ENCODE results near the gene INF2. TPM values are rescaled to one million over a fixed set of nuclear protein-coding genes. Genes with fewer than 3 reads are reported as not detected.

Gene INF2
- total RNA-seq, 5 donors from 2014 or later (not counting 1 experiment from before 2014, with no cell fraction given): 72.7 to 128 (median 83.7) TPM

DNA sequence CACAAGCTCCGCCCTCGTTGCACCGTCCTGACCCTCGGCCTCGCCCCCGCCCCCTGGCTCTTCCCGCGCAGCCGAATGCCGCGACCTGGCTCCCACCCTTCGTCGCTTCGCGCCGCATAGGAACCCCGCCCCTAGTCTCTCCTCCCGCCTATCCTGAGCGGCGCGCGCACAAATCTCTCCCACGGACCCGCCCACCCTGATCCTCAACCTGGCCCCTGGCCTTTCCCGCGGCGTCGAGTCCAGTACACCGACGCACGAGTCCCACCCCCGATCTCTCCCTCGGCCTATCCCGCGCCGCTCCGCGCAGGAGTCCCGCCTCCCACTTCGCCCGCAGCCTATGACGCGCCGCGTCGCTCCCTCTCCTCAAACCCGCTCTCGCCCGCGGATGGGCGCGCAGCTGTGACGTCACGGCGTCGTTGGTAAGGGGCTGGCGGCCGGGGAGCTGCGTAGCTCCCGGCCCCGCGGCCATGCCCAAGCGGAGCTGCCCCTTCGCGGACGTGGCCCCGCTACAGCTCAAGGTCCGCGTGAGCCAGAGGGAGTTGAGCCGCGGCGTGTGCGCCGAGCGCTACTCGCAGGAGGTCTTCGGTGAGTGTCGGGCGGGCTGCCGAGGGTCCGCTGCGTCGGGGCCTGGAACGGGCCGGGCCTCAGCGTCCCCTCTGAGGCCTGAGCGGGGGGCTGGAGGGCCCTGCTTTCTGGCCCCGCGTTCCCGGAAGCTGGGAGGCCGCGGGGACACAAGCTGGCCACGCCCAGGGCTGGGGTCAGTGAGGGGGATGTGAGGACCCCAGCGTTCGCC lies 63.5 kb downstream of the INF2 start, which contains the start of gene SIVA1:
Gene SIVA1, plus strand, starts transcription at position 413 of the 793 bp plus-strand sequence. Its CDS starts 55 bp downstream, at position 468.
- Histone ChIP-seq H3K4me1 (ENCODE audit: control insufficient read depth in 1 of 2, extremely low read depth in 1 of 2, insufficient read depth in 2 of 2, low read length in 2 of 2) (peaks cover 10 to 49% of the 10 kb centered on the region in 2 experiments), H3K27me3 (replicated peaks in 1 of 2; ENCODE audit: control insufficient read depth in 2 of 2, extremely low read depth in 1 of 2, insufficient read depth in 2 of 2, low read length in 1 of 2) (peaks cover 0 to 7% of the 10 kb centered on the region in 2 experiments), H3K9me3 (no peaks in the 10 kb centered on the region), H3K36me3 (ENCODE audit: control insufficient read depth in 2 of 2, extremely low read depth in 1 of 2, insufficient read depth in 1 of 2, low read length in 1 of 2) (peaks cover 0 to 27% of the 10 kb centered on the region in 2 donors), H3K27ac (ENCODE audit: low read length) (peak within 1 kb of the TSS; percentile 70), H3K4me3 (ENCODE audit: control insufficient read depth in 1 of 2, extremely low read depth in 1 of 2, low read length in 1 of 2) (peak within 1 kb of the TSS; percentile 76 to 86)
- peaks cover 39 to 45% (median 40%) of the 10 kb centered on the region in 3 donors for H3K4me1 Mint-ChIP-seq
- peak; percentile 89 to 92 (median 92) for ATAC-seq (replicated peaks in 1 of 4)
- under 1% methylated on average over 94 of the region's 95 CpGs for WGBS (ENCODE audit: insufficient coverage)
- ChIA-PET CTCF (interaction anchor here (0.6 to 1.7 kb wide), 11 partner anchors 10 to 618 kb away, joined by 3 to 11 read pairs (median 4); partner anchors contain the start of gene ADSS1 (in 1 of the 2)), POLR2A (interaction anchor here (0.8 to 1.3 kb wide), 2 partner anchors 11 to 17 kb away, joined by 3 to 4 read pairs; no protein-coding TSS in a partner anchor)
- H3K36me3 Mint-ChIP-seq: peaks cover 10% of the 10 kb centered on the region
- H3K4me3 Mint-ChIP-seq: peak within 1 kb of the TSS; percentile 88 to 93 (median 90)
- DNase-seq: peak; percentile 97 to 100 (median 99)
- peak within 1 kb of the TSS; percentile 84 to 93 for H3K27ac Mint-ChIP-seq
- H3K27me3 Mint-ChIP-seq: no peaks in the 10 kb centered on the region
- H3K9me3 Mint-ChIP-seq: no peaks in the 10 kb centered on the region

GRCh38 chr14:104753528-104754212 lies 64.3 kb downstream of the INF2 start:
- peaks cover 0 to 7% of the 10 kb centered on the region in 2 experiments for H3K27me3 ChIP-seq (replicated peaks in 1 of 2; ENCODE audit: control insufficient read depth in 2 of 2, extremely low read depth in 1 of 2, insufficient read depth in 2 of 2, low read length in 1 of 2)
- peaks cover 40 to 45% (median 43%) of the 10 kb centered on the region in 3 donors for H3K4me1 Mint-ChIP-seq
- CTCF ChIA-PET: interaction anchor here in 1 of 2 donors (0.6 to 1.7 kb wide), 6 partner anchors 13 to 617 kb away, joined by 3 to 11 read pairs (median 4); no protein-coding TSS in a partner anchor
- H3K4me3 ChIP-seq (ENCODE audit: control insufficient read depth in 1 of 2, extremely low read depth in 1 of 2, low read length in 1 of 2): peak overlapping the region; percentile 76 to 86
- WGBS (ENCODE audit: insufficient coverage): 4% methylated on average over 24 of the region's 30 CpGs
- H3K27ac Mint-ChIP-seq: peak overlapping the region; percentile 57 to 90
- peak overlapping the region; percentile 88 to 93 (median 90) for H3K4me3 Mint-ChIP-seq
- no peaks in the 10 kb centered on the region for H3K9me3 Mint-ChIP-seq
- ATAC-seq (replicated peaks in 1 of 4) (no peak), DNase-seq (peak in 2 of 35 experiments; percentile 12 to 15)
- H3K27ac ChIP-seq (ENCODE audit: low read length): peak overlapping the region; percentile 70
- H3K27me3 Mint-ChIP-seq: no peaks in the 10 kb centered on the region
- H3K4me1 ChIP-seq (ENCODE audit: control insufficient read depth in 1 of 2, extremely low read depth in 1 of 2, insufficient read depth in 2 of 2, low read length in 2 of 2): peaks cover 10 to 49% of the 10 kb centered on the region in 2 experiments
- peaks cover 10% of the 10 kb centered on the region for H3K36me3 Mint-ChIP-seq
- peaks cover 0 to 34% of the 10 kb centered on the region in 2 donors for H3K36me3 ChIP-seq (ENCODE audit: control insufficient read depth in 2 of 2, extremely low read depth in 1 of 2, insufficient read depth in 1 of 2, low read length in 1 of 2)
- POLR2A ChIA-PET: no interaction called here
- H3K9me3 ChIP-seq: no peaks in the 10 kb centered on the region

GRCh38 chr14:104754213-104754851 lies 64.9 kb downstream of the INF2 start:
- H3K27ac ChIP-seq (ENCODE audit: low read length): peak overlapping the region; percentile 70
- H3K36me3 Mint-ChIP-seq: peaks cover 17% of the 10 kb centered on the region
- H3K4me3 ChIP-seq (ENCODE audit: control insufficient read depth in 1 of 2, extremely low read depth in 1 of 2, low read length in 1 of 2): peak overlapping the region; percentile 76 to 86
- peaks cover 10 to 49% of the 10 kb centered on the region in 2 experiments for H3K4me1 ChIP-seq (ENCODE audit: control insufficient read depth in 1 of 2, extremely low read depth in 1 of 2, insufficient read depth in 2 of 2, low read length in 2 of 2)
- H3K27me3 Mint-ChIP-seq: no peaks in the 10 kb centered on the region
- DNase-seq: no peak
- peak overlapping the region; percentile 57 to 90 for H3K27ac Mint-ChIP-seq
- H3K27me3 ChIP-seq (replicated peaks in 1 of 2; ENCODE audit: control insufficient read depth in 2 of 2, extremely low read depth in 1 of 2, insufficient read depth in 2 of 2, low read length in 1 of 2): peaks cover 0 to 2% of the 10 kb centered on the region in 2 experiments
- peaks cover 0 to 40% of the 10 kb centered on the region in 2 donors for H3K36me3 ChIP-seq (ENCODE audit: control insufficient read depth in 2 of 2, extremely low read depth in 1 of 2, insufficient read depth in 1 of 2, low read length in 1 of 2)
- H3K9me3 ChIP-seq: no peaks in the 10 kb centered on the region
- peak overlapping the region; percentile 88 to 93 (median 90) for H3K4me3 Mint-ChIP-seq
- no peaks in the 10 kb centered on the region for H3K9me3 Mint-ChIP-seq
- no peak for ATAC-seq (replicated peaks in 1 of 4)
- ChIA-PET POLR2A (no interaction called here), CTCF (no interaction called here)
- peaks cover 40 to 46% (median 45%) of the 10 kb centered on the region in 3 donors for H3K4me1 Mint-ChIP-seq
- WGBS (ENCODE audit: insufficient coverage): 81% methylated on average over 11 of the region's 13 CpGs

DNA sequence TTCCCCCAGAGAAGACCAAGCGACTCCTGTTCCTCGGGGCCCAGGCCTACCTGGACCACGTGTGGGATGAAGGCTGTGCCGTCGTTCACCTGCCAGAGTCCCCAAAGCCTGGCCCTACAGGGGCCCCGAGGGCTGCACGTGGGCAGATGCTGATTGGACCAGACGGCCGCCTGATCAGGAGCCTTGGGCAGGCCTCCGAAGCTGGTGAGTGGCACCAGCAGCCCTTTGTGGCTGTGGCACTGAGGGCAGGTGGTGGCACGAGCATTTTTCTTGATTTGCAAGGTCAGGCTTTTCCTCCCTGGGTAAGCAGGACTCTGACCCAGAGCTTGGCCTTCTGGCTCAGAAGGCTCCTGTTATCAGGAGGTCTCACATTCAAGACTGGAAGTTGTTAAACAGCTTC lies 66.2 kb downstream of the INF2 start:
- no peaks in the 10 kb centered on the region for H3K9me3 ChIP-seq
- no peak overlapping the region for H3K27ac ChIP-seq (ENCODE audit: low read length)
- H3K36me3 Mint-ChIP-seq: peaks cover 21% of the 10 kb centered on the region
- peaks cover 40 to 53% (median 45%) of the 10 kb centered on the region in 3 donors for H3K4me1 Mint-ChIP-seq
- ChIA-PET CTCF (no interaction called here), POLR2A (no interaction called here)
- H3K4me3 ChIP-seq (ENCODE audit: control insufficient read depth in 1 of 2, extremely low read depth in 1 of 2, low read length in 1 of 2): no peak overlapping the region
- no peak overlapping the region for H3K27ac Mint-ChIP-seq
- no peaks in the 10 kb centered on the region for H3K27me3 Mint-ChIP-seq
- WGBS (ENCODE audit: insufficient coverage): 83% methylated on average over 11 of the region's 11 CpGs
- DNase-seq (no peak), ATAC-seq (replicated peaks in 1 of 4) (no peak)
- H3K4me3 Mint-ChIP-seq: peak overlapping the region in 1 of 3 donors; percentile 88
- peaks cover 10 to 49% of the 10 kb centered on the region in 2 experiments for H3K4me1 ChIP-seq (ENCODE audit: control insufficient read depth in 1 of 2, extremely low read depth in 1 of 2, insufficient read depth in 2 of 2, low read length in 2 of 2)
- H3K9me3 Mint-ChIP-seq: no peaks in the 10 kb centered on the region
- peaks cover 0 to 51% of the 10 kb centered on the region in 2 donors for H3K36me3 ChIP-seq (ENCODE audit: control insufficient read depth in 2 of 2, extremely low read depth in 1 of 2, insufficient read depth in 1 of 2, low read length in 1 of 2)
- H3K27me3 ChIP-seq (replicated peaks in 1 of 2; ENCODE audit: control insufficient read depth in 2 of 2, extremely low read depth in 1 of 2, insufficient read depth in 2 of 2, low read length in 1 of 2): no peaks in the 10 kb centered on the region

DNA sequence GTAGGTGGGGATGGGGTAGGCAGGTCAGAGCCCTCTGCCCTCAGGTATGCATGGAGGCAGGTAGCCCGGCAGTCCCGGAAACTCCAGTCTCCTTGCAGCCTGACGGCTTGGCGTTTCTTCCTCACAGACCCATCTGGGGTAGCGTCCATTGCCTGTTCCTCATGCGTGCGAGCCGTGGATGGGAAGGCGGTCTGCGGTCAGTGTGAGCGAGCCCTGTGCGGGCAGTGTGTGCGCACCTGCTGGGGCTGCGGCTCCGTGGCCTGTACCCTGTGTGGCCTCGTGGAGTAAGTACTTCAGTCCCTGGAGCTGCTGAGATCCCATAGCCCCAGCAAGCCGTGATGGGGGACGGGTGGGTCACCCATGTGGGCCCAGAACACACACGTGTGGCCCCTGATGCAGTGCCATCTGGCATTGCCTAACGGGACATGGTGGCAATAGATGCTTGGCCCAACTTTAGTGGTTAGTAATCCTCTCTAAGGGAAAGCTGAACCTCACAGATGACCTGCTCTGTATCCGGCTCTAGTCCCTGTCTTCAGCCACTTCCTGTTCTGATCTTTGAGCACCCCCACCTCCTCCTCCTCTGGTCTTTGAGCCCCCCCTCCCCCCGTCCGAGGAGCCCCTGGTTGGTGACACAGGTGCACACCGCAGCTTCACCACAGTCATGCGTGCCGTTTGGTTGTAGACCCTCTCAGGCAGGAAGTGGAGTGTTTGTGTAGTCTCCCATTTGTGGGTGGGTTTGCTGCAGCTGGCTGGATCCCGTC lies 67.2 kb downstream of the INF2 start:
- peak overlapping the region in 1 of 2 donors; percentile 22 for H3K27ac Mint-ChIP-seq
- ChIA-PET CTCF (no interaction called here), POLR2A (interaction anchor here in 1 of 2 donors (0.6 kb wide), 1 partner anchor 1290 kb away, joined by 3 read pairs; no protein-coding TSS in a partner anchor)
- DNase-seq (peak in 1 of 35 experiments; percentile 19), ATAC-seq (replicated peaks in 1 of 4) (no peak)
- no peaks in the 10 kb centered on the region for H3K9me3 Mint-ChIP-seq
- peaks cover 37 to 53% (median 40%) of the 10 kb centered on the region in 3 donors for H3K4me1 Mint-ChIP-seq
- Histone ChIP-seq H3K27ac (ENCODE audit: low read length) (no peak overlapping the region), H3K36me3 (ENCODE audit: control insufficient read depth in 2 of 2, extremely low read depth in 1 of 2, insufficient read depth in 1 of 2, low read length in 1 of 2) (peaks cover 0 to 58% of the 10 kb centered on the region in 2 donors), H3K27me3 (replicated peaks in 1 of 2; ENCODE audit: control insufficient read depth in 2 of 2, extremely low read depth in 1 of 2, insufficient read depth in 2 of 2, low read length in 1 of 2) (no peaks in the 10 kb centered on the region), H3K4me1 (ENCODE audit: control insufficient read depth in 1 of 2, extremely low read depth in 1 of 2, insufficient read depth in 2 of 2, low read length in 2 of 2) (peaks cover 10 to 49% of the 10 kb centered on the region in 2 experiments), H3K4me3 (ENCODE audit: control insufficient read depth in 1 of 2, extremely low read depth in 1 of 2, low read length in 1 of 2) (no peak overlapping the region), H3K9me3 (no peaks in the 10 kb centered on the region)
- 79% methylated on average over 20 of the region's 27 CpGs for WGBS (ENCODE audit: insufficient coverage)
- H3K27me3 Mint-ChIP-seq: no peaks in the 10 kb centered on the region
- peaks cover 28% of the 10 kb centered on the region for H3K36me3 Mint-ChIP-seq
- H3K4me3 Mint-ChIP-seq: peak overlapping the region in 1 of 3 donors; percentile 27
